ENCODE results near the gene DENND1A.

DNA sequence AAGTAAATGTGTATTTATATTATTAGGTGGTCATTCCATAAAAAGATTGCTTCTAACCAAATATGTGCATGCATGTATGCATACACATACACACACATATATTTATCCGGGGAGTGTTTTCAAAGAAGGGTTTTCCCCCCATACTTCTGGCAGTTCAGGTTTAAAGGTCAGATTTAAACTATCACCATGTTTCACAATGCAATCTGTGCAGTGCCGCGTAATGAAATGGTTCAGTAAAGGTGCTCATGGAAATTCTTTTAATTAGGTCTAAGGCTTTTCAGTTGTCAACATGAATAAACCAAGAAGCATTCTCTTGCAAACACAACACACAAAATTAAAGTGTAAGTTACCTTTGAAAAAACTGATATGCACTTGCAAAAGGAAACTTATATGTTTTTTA lies 362.9 kb downstream of the DENND1A start:
- TF ChIP-seq EZH2 (IDR thresholded peaks at IDR 0.05; ENCODE audit: low read length, unreplicated experiment) (no peak), CTCF (conservative IDR thresholded peaks at IDR 0.05; ENCODE audit: low read depth, low read length) (no peak), EZH2phosphoT487 (IDR thresholded peaks at IDR 0.05; ENCODE audit: borderline replicate concordance, low read length) (no peak)

Data from PC-3 (cell line).